Esophagus (tissue), 2 donors: Measurements from ENCODE around the gene PHYKPL. TPM values are rescaled to one million over a fixed set of nuclear protein-coding genes. Genes with fewer than 3 reads are reported as not detected.

Source experiments
- H3K27ac ChIP-seq, 2 donors: one replicate each; pipeline ENCODE4 v1.5.1; 2013; ENCODE audit warnings: low read depth in 2 of 2, mild to moderate bottlenecking in 2 of 2, inconsistent platforms in 1 of 2, low read length in 1 of 2, moderate library complexity in 1 of 2
- H3K27me3 ChIP-seq, 2 donors: one replicate each; pipeline ENCODE4 v1.6.1; 2013; ENCODE audit warnings: low read length in 2 of 2, control low read depth in 1 of 2, mild to moderate bottlenecking in 1 of 2; ENCODE audit not compliant: insufficient read depth in 2 of 2, control insufficient read depth in 1 of 2
- H3K36me3 ChIP-seq, 2 donors: one replicate each; pipeline ENCODE4 v1.6.1; 2013; ENCODE audit warnings: low read length in 1 of 2; ENCODE audit not compliant: control insufficient read depth in 2 of 2, insufficient read depth in 2 of 2
- H3K4me1 ChIP-seq, 2 donors: one replicate each; pipeline ENCODE4 v1.6.1; 2013; ENCODE audit warnings: low read length in 1 of 2; ENCODE audit not compliant: control insufficient read depth in 2 of 2, insufficient read depth in 2 of 2
- H3K4me3 ChIP-seq, 2 donors: one replicate each; pipeline ENCODE4 v1.5.1; 2013; ENCODE audit warnings: low read length in 2 of 2, mild to moderate bottlenecking in 2 of 2, low read depth in 1 of 2, moderate library complexity in 1 of 2
- H3K9me3 ChIP-seq, 2 donors: one replicate each; pipeline ENCODE4 v1.6.1; 2013; ENCODE audit warnings: mild to moderate bottlenecking in 2 of 2, low read depth in 1 of 2, low read length in 1 of 2, moderate library complexity in 1 of 2; ENCODE audit not compliant: control insufficient read depth in 2 of 2, insufficient read depth in 1 of 2
- WGBS, 2 donors: extraction: QIAGEN DNeasy Blood & Tissue Kit; methylation state at CpG; one replicate each; pipeline ENCODE4 v1.1.7; 2013; 5-methylcytosine and 5-hydroxymethylcytosine counted together
- polyA plus RNA-seq, 2 donors: library from polyadenylated mRNA; stranded (reverse); fragments of 200-250 nt; gene quantifications; one replicate each; pipeline ENCODE4 v1.2.3, GENCODE V29; 2013
- donor health status: healthy with polysubstance abuse.
- donor health status: Bipolar disorder and iron deficiency.

Gene PHYKPL
- polyA plus RNA-seq, 2 donors, result 21.1 to 35.8 TPM

- peaks cover 2 to 6% of the 10 kb centered on the region in 2 donors for H3K9me3 ChIP-seq
- peaks cover 0 to 5% of the 10 kb centered on the region in 2 donors for H3K27me3 ChIP-seq
- H3K4me1 ChIP-seq, result no peaks in the 10 kb centered on the region
- H3K4me3 ChIP-seq, result no peak overlapping the region
- H3K36me3 ChIP-seq, result no peaks in the 10 kb centered on the region
- no peak overlapping the region for H3K27ac ChIP-seq
- 80 to 83% methylated on average over 20 of the region's 20 CpGs for WGBS, 2 donors
Observed at GRCh38 chr5:178274781-178275537, 42.4 kb upstream of the PHYKPL start.

- Histone ChIP-seq H3K36me3 (no peaks in the 10 kb centered on the region), H3K9me3 (peaks cover 2 to 6% of the 10 kb centered on the region in 2 donors), H3K27ac (no peak overlapping the region), H3K27me3 (peaks cover 0 to 5% of the 10 kb centered on the region in 2 donors), H3K4me3 (no peak overlapping the region), H3K4me1 (no peaks in the 10 kb centered on the region)
- 70 to 74% methylated on average over 14 of the region's 14 CpGs for WGBS, 2 donors
Observed at GRCh38 chr5:178273665-178274541, 41.3 kb upstream of the PHYKPL start.

GRCh38 chr5:178273041-178273440 lies 40.4 kb upstream of the PHYKPL start:
- Histone ChIP-seq H3K27ac (no peak overlapping the region), H3K4me3 (no peak overlapping the region), H3K9me3 (peaks cover 2 to 6% of the 10 kb centered on the region in 2 donors), H3K36me3 (no peaks in the 10 kb centered on the region), H3K27me3 (no peaks in the 10 kb centered on the region), H3K4me1 (no peaks in the 10 kb centered on the region)
- 89 to 93% methylated on average over 15 of the region's 15 CpGs for WGBS, 2 donors

GRCh38 chr5:178272591-178272990 lies 40.0 kb upstream of the PHYKPL start:
- no peaks in the 10 kb centered on the region for H3K36me3 ChIP-seq

GRCh38 chr5:178271726-178272479 lies 39.3 kb upstream of the PHYKPL start:
- no peak overlapping the region for H3K4me3 ChIP-seq
- WGBS, 2 donors, result 81 to 85% methylated on average over 24 of the region's 24 CpGs

More at GRCh38 chr5:178272591-178272990, 40.0 kb upstream of the PHYKPL start:
- H3K4me1 ChIP-seq, result no peaks in the 10 kb centered on the region
- 91% methylated on average over 9 of the region's 9 CpGs for WGBS, 2 donors
- H3K4me3 ChIP-seq, result no peak overlapping the region
- H3K27ac ChIP-seq, result no peak overlapping the region
- no peaks in the 10 kb centered on the region for H3K27me3 ChIP-seq
- H3K9me3 ChIP-seq, result peaks cover 2 to 6% of the 10 kb centered on the region in 2 donors

GRCh38 chr5:178271231-178271630 lies 38.6 kb upstream of the PHYKPL start:
- Histone ChIP-seq H3K36me3 (no peaks in the 10 kb centered on the region), H3K4me1 (no peaks in the 10 kb centered on the region), H3K9me3 (peaks cover 2 to 6% of the 10 kb centered on the region in 2 donors), H3K27me3 (no peaks in the 10 kb centered on the region), H3K4me3 (no peak overlapping the region), H3K27ac (no peak overlapping the region)
- 84 to 93% methylated on average over 4 of the region's 4 CpGs for WGBS, 2 donors

More at GRCh38 chr5:178271726-178272479, 39.3 kb upstream of the PHYKPL start:
- Histone ChIP-seq H3K4me1 (no peaks in the 10 kb centered on the region), H3K9me3 (peaks cover 2 to 6% of the 10 kb centered on the region in 2 donors), H3K36me3 (no peaks in the 10 kb centered on the region), H3K27ac (no peak overlapping the region), H3K27me3 (no peaks in the 10 kb centered on the region)

GRCh38 chr5:178269499-178269898 lies 36.9 kb upstream of the PHYKPL start:
- Histone ChIP-seq H3K4me3 (no peak overlapping the region), H3K9me3 (no peaks in the 10 kb centered on the region), H3K4me1 (no peaks in the 10 kb centered on the region), H3K27ac (no peak overlapping the region), H3K36me3 (no peaks in the 10 kb centered on the region), H3K27me3 (no peaks in the 10 kb centered on the region)
- 91 to 97% methylated on average over 1 of the region's 1 CpG for WGBS, 2 donors

- no peak overlapping the region for H3K27ac ChIP-seq
Observed at GRCh38 chr5:178267876-178268275, 35.3 kb upstream of the PHYKPL start.

GRCh38 chr5:178267245-178267644 lies 34.6 kb upstream of the PHYKPL start:
- Histone ChIP-seq H3K36me3 (no peaks in the 10 kb centered on the region), H3K4me3 (no peak overlapping the region), H3K9me3 (no peaks in the 10 kb centered on the region), H3K27me3 (no peaks in the 10 kb centered on the region), H3K4me1 (no peaks in the 10 kb centered on the region), H3K27ac (no peak overlapping the region)
- WGBS, 2 donors, result 59 to 64% methylated on average over 6 of the region's 6 CpGs

More at GRCh38 chr5:178267876-178268275, 35.3 kb upstream of the PHYKPL start:
- no peaks in the 10 kb centered on the region for H3K36me3 ChIP-seq
- no peak overlapping the region for H3K4me3 ChIP-seq
- H3K4me1 ChIP-seq, result no peaks in the 10 kb centered on the region
- H3K27me3 ChIP-seq, result no peaks in the 10 kb centered on the region
- WGBS, 2 donors, result 84 to 86% methylated on average over 10 of the region's 10 CpGs
- H3K9me3 ChIP-seq, result no peaks in the 10 kb centered on the region
